Stimulated activated CD4-positive, alpha-beta T cell treated with anti-CD3 and anti-CD28 coated beads, Interleukin-2, amount 100 ng/mL, for 4 hours (primary cell): ENCODE measurements around the gene SLC25A47.
"Not testable (repeated sequence)": the region's sequence is repeated elsewhere in the genome, so short reads cannot be mapped to it uniquely, and the experiment has no call there.

Experiments used
- DNase-seq: peaks from one replicate; pipeline ENCODE4 v3.0.0-alpha.2; 2020; ENCODE audit warnings: low read depth

The SLC25A47 gene

GRCh38 chr14:100290607-100291304 is 32.4 kb upstream of the SLC25A47 start:
- DNase-seq: no peak

- DNase-seq: no peak
Measured at GRCh38 chr14:100291305-100292075, 31.6 kb upstream of the SLC25A47 start.

GRCh38 chr14:100292301-100292775 is 30.8 kb upstream of the SLC25A47 start:
- no peak for DNase-seq

GRCh38 chr14:100292776-100293461 is 30.2 kb upstream of the SLC25A47 start:
- no peak for DNase-seq

GRCh38 chr14:100293497-100294212 is 29.5 kb upstream of the SLC25A47 start:
- no peak for DNase-seq

- DNase-seq: no peak
Measured at GRCh38 chr14:100294213-100294962, 28.8 kb upstream of the SLC25A47 start.

- DNase-seq: no peak
Measured at GRCh38 chr14:100294963-100295330, 28.2 kb upstream of the SLC25A47 start.

- DNase-seq: no peak
Measured at GRCh38 chr14:100295376-100296105, 27.6 kb upstream of the SLC25A47 start.

- DNase-seq: no peak
Measured at GRCh38 chr14:100296106-100296651, 27.0 kb upstream of the SLC25A47 start.

GRCh38 chr14:100296729-100297128 is 26.4 kb upstream of the SLC25A47 start:
- DNase-seq: not testable (repeated sequence)

GRCh38 chr14:100297320-100298300 is 25.5 kb upstream of the SLC25A47 start:
- no peak for DNase-seq

- no peak for DNase-seq
Measured at GRCh38 chr14:100298551-100299237, 24.4 kb upstream of the SLC25A47 start.

- DNase-seq: no peak
Measured at GRCh38 chr14:100299238-100299560, 23.9 kb upstream of the SLC25A47 start.

GRCh38 chr14:100302616-100303015 is 20.5 kb upstream of the SLC25A47 start:
- DNase-seq: no peak

GRCh38 chr14:100303179-100303578 is 20.0 kb upstream of the SLC25A47 start:
- no peak for DNase-seq

- DNase-seq: no peak
Measured at GRCh38 chr14:100303925-100304324, 19.2 kb upstream of the SLC25A47 start.

GRCh38 chr14:100304825-100305323 is 18.3 kb upstream of the SLC25A47 start:
- no peak for DNase-seq

- DNase-seq: peak; percentile 34
Measured at GRCh38 chr14:100305324-100306100, 17.6 kb upstream of the SLC25A47 start.
